Smooth muscle cell of the brain vasculature (primary cell): Measurements from ENCODE around the gene MYO15B.
A peak's percentile ranks its signal among the peaks of the same experiment; 100 is the strongest.
"Not testable (repeated sequence)": the region's sequence is repeated elsewhere in the genome, so short reads cannot be mapped to it uniquely, and the experiment has no call there.

ENCODE experiments used
- DNase-seq: peaks from one replicate; pipeline ENCODE4 v3.0.0-alpha.2; 2012; ENCODE audit warnings: low read depth, low spot score

Gene MYO15B

GRCh38 chr17:75624714-75625345, 37.2 kb downstream of the MYO15B start:
- no peak for DNase-seq

- no peak for DNase-seq
These were observed 38.4 kb downstream of the MYO15B start for GRCh38 chr17:75625813-75626486.

- no peak for DNase-seq
These were observed 39.0 kb downstream of the MYO15B start for GRCh38 chr17:75626496-75627038.

GRCh38 chr17:75627094-75627493, 39.5 kb downstream of the MYO15B start:
- no peak for DNase-seq

- DNase-seq, result no peak
These were observed 40.8 kb downstream of the MYO15B start for GRCh38 chr17:75628425-75628824.

GRCh38 chr17:75629157-75629556, 41.6 kb downstream of the MYO15B start:
- no peak for DNase-seq

- no peak for DNase-seq
These were observed 42.7 kb downstream of the MYO15B start for GRCh38 chr17:75630071-75630917.

GRCh38 chr17:75631353-75631752, 43.8 kb downstream of the MYO15B start:
- no peak for DNase-seq

- DNase-seq, result no peak
These were observed 44.8 kb downstream of the MYO15B start for GRCh38 chr17:75632428-75632827.

- peak; percentile 82 for DNase-seq
These were observed 45.4 kb downstream of the MYO15B start, which contains the start of gene SMIM5 for GRCh38 chr17:75632863-75633485. SMIM5 (plus strand) TSS chr17:75633434; CDS start chr17:75640202, 6,768 bp downstream.

- peak; percentile 88 for DNase-seq
These were observed 46.1 kb downstream of the MYO15B start for GRCh38 chr17:75633486-75634375.

- no peak for DNase-seq
These were observed 46.8 kb downstream of the MYO15B start for GRCh38 chr17:75634376-75634740.

GRCh38 chr17:75634754-75635609, 47.4 kb downstream of the MYO15B start:
- DNase-seq, result no peak

- no peak for DNase-seq
These were observed 48.1 kb downstream of the MYO15B start for GRCh38 chr17:75635610-75636202.

- no peak for DNase-seq
These were observed 49.0 kb downstream of the MYO15B start for GRCh38 chr17:75636381-75637142.

- DNase-seq, result no peak
These were observed 49.5 kb downstream of the MYO15B start for GRCh38 chr17:75637143-75637538.

GRCh38 chr17:75637551-75637950, 50.0 kb downstream of the MYO15B start:
- no peak for DNase-seq

- not testable (repeated sequence) for DNase-seq
These were observed 50.4 kb downstream of the MYO15B start for GRCh38 chr17:75638039-75638438.

- DNase-seq, result no peak
These were observed 51.3 kb downstream of the MYO15B start for GRCh38 chr17:75638893-75639292.
